Germinal center (tissue), 1 donor: ENCODE results near the gene SEMA3B.
"Not testable (repeated sequence)": the region's sequence is repeated elsewhere in the genome, so short reads cannot be mapped to it uniquely, and the experiment has no call there.

Source experiments
- DNase-seq: peaks from one replicate; pipeline ENCODE4 v3.0.0; 2012; ENCODE audit warnings: mixed read lengths, low spot score

Gene SEMA3B

DNA sequence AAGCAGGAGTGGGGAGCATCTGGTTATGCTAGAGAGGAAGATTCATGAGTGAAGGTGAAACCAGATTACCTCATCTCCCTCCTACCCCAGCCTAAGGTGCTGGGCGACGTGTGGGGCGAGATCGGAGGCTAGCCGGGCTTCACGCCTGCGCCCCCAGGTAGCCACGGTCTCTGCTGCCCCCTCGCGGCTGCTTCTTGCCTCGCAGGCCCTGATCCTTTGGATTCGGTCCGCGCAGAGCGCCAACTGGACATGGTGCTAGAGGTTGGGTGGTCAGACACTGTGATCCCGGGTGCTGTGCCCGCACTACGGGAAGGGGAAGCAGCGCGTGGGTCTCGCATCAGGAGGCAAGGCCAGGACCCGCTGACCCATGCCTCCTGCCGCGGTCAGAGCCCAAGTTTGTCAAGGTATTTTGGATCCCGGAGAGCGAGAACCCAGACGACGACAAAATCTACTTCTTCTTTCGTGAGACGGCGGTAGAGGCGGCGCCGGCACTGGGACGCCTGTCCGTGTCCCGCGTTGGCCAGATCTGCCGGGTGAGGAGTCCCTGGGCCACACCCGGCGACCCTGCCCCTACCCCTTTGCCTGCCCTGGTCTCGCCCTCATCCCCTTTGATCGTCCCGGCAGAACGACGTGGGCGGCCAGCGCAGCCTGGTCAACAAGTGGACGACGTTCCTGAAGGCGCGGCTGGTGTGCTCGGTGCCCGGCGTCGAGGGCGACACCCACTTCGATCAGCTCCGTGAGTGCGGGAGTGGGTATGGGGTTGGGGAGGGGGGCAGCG is 4.2 kb downstream of the SEMA3B start:
- DNase-seq = peak; percentile 95

DNA sequence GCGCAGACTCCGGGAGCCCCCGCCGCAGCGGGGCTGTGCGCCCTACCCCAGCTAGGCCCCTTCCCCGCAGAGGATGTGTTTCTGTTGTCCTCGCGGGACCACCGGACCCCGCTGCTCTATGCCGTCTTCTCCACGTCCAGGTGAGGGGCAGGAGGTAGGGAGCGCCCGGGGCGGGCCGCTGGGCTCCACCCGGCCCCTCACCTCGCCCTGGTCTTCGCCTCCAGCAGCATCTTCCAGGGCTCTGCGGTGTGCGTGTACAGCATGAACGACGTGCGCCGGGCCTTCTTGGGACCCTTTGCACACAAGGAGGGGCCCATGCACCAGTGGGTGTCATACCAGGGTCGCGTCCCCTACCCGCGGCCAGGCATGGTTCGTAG is 4.7 kb downstream of the SEMA3B start:
- no peak for DNase-seq

DNA sequence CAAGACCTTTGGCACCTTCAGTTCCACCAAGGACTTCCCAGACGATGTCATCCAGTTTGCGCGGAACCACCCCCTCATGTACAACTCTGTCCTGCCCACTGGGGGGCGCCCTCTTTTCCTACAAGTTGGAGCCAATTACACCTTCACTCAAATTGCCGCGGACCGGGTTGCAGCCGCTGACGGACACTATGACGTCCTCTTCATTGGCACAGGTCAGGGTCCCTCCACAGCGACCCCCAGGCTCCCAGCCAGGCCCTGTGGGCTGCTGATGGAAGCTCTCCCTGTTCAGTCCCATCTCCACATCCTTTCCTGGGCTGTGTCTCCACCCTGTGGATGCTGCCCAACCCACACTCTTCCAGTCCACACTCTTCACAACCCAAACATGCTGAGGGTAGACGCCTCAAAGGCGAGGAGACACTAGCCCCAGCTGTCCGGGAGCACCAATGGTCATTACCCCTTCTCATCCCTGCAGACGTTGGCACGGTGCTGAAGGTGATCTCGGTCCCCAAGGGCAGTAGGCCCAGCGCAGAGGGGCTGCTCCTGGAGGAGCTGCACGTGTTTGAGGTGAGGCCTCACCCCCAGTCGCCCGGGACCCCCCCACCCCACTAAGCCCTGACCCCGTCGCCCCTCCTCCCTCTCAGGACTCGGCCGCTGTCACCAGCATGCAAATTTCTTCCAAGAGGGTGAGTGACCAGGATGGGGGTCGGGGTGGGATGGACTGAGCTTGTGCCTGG is 5.6 kb downstream of the SEMA3B start:
- peak; percentile 70 for DNase-seq

DNA sequence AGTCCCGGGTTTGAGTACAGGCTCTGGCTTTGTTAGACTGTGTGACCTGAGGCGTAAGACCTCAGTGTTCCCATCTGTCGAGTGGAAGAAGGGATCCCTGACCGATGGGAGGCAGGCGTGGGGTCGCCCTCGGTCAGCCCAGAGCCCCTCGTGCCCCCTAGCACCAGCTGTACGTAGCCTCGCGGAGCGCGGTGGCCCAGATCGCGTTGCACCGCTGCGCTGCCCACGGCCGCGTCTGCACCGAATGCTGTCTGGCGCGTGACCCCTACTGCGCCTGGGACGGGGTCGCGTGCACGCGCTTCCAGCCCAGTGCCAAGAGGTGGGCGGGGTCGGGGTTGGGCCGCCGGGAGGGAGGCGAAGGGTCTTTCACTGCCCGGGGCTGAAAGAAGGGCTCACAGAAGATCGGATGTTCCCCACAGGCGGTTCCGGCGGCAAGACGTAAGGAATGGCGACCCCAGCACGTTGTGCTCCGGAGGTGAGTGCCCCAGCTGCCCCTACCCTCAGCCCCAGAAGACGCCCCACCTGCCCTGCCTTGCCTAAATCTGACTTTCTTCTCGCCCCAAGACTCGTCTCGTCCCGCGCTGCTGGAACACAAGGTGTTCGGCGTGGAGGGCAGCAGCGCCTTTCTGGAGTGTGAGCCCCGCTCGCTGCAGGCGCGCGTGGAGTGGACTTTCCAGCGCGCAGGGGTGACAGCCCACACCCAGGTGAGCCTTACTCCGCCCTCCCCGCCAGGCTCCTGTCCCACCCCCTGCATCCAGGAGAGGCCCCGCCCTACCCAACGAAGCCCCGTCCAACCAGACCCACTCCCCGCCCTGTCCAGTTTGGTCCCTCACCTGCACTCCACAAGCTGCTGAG is 6.4 kb downstream of the SEMA3B start:
- no peak for DNase-seq

DNA sequence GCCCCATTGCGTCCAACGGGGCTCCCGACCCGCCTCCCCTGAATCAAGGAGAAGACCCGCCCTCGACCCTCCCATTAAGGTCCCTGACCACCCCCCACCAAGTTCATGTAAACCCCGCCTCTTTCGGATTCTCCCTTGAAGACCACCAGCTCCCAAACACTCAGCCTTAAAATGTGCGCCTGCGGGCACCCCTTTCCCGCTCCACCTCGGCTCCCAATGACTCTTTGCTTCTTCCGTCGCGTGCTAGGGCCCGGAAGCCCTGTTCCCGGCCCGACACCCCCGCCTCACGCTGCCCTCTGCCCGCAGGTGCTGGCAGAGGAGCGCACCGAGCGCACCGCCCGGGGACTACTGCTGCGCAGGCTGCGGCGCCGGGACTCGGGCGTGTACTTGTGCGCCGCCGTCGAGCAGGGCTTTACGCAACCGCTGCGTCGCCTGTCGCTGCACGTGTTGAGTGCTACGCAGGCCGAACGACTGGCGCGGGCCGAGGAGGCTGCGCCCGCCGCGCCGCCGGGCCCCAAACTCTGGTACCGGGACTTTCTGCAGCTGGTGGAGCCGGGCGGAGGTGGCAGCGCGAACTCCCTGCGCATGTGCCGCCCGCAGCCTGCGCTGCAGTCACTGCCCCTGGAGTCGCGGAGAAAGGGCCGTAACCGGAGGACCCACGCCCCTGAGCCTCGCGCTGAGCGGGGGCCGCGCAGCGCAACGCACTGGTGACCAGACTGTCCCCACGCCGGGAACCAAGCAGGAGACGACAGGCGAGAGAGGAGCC is 7.2 kb downstream of the SEMA3B start:
- DNase-seq = no peak

DNA sequence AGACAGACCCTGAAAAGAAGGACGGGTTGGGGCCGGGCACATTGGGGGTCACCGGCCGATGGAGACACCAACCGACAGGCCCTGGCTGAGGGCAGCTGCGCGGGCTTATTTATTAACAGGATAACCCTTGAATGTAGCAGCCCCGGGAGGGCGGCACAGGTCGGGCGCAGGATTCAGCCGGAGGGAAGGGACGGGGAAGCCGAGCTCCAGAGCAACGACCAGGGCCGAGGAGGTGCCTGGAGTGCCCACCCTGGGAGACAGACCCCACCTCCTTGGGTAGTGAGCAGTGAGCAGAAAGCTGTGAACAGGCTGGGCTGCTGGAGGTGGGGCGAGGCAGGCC is 7.8 kb downstream of the SEMA3B start:
- no peak for DNase-seq

DNA sequence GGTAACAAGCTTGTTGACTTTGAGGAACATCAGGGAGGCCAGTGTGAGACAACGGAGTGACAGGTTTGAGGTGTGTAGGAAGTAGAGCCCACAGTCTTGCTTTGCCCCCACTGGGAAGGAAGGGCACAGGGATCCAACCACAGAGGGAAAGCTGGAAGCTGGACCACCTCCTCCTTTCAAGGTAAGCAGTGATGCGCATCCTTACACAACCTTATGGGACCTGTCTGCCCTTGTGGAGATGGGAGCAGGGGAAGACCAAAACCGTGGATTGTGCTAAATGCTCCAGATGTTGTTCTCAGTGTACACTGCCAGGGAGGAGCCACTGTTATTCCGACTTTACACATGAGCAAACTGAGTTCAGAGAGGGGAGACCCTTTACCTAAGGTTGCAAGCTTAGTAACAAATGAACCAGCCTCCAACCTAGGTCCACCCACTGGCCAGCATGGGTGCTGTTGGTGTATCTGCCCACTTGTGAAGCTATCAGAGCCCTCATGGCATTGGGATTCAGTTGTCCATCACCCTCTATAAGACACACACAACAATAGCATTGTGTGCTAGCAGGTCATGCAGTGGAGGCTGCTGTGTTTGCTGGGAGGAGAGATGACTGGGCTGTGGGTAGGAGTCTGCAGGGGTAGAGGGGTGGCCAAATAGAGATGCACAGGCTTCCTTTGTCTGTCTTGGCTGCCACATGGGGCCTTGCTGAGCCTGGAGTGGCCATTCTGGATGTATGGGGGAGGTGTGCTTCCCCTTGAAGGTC is 9.4 kb downstream of the SEMA3B start:
- DNase-seq = no peak

DNA sequence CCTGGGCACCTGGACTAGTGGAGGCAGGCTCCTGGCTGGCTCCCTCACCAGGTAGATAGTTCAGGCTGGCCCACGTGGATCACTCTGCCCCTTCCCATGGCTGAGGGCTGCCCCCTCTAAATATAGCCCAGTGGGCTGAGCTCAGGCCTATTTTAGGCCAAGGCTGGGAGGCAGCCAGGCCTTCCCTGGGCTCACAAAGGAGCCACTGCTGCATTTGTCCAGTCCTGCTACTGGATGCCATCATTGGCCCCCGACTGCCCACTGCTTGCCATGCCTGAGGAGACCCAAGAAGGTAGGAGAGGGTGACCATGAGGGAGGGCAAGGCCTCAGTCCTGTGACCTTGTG is 9.9 kb downstream of the SEMA3B start, which contains the start of gene LSMEM2:
Gene LSMEM2, plus strand, starts transcription at position 208 of the 345 bp plus-strand sequence. Its CDS starts 27 bp downstream, at position 235.
- DNase-seq = no peak

DNA sequence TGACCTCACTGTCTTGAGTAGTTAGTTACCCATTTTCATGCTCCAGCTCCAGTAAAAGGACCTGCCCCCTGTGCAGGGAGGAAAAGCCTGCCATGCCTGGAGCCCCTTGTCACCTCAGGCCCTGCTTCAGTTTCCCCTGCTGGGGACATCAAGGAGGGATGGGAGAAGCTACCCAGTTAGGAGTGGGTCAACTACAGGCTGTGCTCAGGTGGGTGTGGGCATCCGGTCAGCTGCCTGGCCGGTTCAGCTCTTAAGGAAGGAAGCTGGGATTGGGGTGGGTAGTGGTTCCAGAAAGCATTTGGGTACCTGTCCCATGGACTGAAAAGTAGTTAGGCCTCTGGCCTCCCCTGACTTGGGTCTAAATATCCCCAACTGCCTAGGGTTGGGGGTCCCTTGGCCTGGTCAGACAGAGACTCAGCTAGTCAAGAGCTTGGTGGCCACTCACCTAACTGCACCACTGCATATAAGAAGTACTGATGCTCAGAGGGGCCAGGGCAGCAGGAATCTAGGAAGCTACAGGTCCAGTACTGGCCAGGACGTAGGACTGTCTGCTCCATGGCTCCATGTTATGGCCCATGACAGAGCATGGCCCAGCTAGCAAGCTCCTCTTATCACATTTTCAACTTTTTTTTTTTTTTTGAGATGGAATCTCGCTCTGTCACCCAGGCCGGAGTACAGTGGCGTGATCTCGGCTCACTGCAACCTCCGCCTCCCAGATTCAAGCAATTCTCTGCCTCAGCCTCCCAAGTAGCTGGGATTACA is 10.5 kb downstream of the SEMA3B start:
- no peak for DNase-seq

DNA sequence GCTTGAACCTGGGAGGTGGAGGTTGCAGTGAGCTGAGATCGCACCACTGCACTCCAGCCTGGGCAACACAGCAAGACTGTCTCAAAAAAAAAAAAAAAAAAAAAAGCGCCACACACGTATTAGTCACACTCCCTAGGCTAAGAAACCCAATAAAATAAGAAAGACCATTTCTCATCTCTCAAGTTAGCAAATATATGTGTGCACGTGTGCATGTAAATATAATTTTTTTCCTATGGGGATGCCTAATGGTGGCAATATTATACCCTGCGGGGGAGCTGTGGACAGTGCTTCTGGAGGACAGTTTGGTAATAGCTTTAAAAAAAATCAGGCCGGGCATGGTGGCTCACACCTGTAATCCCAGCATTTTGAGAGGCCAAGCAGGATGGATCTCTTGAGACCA is 15.2 kb downstream of the SEMA3B start:
- DNase-seq = not testable (repeated sequence)

DNA sequence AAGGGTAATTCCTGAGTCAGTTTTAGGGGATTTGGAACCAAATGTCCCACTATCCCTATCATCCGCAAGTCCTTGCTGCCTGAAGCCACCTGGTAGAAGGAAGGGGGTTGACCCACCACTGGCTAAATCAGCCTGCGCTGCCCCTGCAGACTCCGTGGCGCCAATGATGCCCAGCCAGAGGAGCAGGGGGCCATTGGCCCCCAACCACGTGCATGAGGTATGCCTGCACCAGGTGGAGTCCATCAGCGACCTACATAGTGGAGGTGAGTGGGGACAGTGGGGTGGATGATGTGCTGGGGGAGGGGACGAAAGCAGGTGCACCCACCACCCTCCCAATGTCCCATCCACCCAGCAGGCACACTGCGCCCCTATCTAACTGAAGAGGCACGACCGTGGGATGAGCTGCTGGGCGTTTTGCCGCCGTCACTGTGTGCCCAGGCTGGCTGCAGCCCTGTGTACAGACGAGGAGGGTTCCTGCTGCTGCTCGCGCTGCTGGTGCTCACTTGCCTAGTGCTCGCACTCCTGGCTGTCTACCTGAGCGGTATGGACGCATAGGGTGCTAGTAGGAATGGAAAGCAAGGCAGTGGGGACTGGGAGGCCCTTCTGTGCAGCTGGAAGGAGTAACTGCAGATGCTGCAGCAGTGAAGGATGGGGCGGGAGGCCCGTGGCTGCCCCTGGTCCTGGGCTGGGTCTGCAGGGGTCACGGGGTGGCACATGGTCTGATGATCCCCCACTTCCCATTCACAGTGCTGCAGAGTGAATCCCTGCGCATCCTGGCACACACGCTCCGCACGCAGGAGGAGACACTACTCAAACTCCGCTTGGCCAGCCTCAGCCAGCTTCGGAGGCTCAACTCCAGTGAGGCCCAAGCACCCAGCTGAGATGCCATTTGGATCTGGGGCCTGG is 17.6 kb downstream of the SEMA3B start:
- DNase-seq = no peak

DNA sequence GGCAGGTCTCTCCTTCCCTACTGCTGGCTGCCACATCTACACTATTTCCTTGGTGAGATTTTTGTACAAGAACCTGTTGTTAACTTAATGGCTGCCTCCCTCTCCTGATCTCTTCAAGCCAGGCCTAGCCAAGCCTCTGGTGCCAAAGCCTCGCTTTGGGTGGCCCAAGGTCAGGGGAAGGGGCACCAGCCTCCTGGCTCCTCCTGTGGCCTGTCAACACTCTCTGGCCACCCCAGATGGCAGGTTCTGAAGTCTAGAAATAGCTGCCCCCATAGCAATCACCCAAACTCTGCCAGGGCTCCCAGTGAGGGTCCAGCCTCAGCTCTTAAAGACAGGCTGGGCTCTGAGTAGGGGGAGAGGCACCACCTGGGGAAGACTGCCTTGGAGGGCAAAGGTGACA is 18.3 kb downstream of the SEMA3B start:
- no peak for DNase-seq

DNA sequence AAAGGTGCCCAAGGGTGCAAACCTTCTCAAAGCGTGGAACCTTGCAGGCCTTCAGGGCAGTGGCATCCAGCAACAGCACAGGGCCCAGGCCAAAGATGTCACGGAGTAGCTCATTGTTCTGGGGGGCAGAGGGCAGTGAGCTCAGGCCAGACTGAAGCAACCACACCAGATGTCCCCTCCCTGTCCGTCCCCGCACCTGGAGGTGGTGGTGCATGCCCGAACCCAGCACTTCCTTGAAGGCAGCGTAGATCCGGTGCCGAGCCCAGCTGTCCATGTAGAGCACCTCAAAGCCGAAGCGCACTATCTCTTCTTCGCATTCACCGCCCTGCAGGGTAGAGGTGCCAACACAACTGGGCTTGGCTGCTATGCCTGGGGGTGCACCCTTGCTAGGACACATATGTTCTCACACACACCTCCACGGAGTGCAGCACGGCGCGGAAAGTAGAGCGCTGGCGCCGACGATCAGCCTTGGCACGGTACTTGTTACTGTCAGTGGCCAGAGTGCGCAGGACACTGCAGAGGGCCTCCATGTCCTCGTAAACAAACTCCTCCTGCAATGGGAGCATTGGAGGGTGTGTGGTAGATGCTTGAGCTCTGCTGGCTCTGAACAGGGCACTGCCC is 19.6 kb downstream of the SEMA3B start:
- no peak for DNase-seq

DNA sequence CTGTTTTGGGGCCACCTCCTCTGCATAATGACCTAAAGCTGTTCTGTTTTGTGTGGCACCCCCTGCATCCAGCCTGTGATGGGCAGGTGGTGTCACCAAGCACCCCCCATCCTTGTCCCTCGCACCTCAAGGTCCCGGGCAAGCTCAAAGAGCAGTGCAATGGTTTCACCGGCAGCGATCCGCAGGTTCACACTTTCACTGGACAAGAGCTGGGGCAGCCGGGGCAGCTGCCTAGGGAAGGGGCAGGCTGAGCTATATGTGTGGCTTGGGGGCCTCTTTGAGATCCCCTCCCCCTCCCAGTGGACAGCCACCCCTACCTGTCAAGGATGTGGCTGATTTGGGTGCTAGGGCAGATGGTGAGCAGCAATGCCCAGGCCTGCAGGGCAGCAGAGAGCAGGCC is 20.2 kb downstream of the SEMA3B start:
- DNase-seq = no peak

DNA sequence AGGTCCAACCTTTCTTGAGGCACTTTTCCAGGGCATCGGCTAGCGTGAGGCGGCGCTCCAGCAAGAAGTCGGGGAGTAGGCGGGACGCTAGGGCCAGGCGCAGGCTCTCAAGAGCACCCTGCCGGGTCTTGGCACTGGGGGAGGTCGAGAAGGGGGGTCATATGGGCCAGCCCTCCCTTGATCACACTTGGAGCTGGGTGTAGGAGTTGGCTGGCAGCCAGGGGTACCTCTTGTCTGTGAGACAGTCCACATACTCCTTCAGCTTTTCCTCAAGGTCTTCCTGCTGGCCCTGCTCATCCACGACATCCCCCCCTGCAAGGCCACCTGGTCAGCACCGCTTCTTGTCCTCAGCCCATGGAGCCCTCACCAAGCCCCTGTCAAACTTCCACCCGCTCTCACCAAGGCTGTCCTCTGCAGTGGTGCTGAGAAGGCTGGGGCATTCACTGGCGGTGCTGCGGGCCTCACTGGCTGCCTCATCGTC is 21.3 kb downstream of the SEMA3B start:
- DNase-seq = no peak

DNA sequence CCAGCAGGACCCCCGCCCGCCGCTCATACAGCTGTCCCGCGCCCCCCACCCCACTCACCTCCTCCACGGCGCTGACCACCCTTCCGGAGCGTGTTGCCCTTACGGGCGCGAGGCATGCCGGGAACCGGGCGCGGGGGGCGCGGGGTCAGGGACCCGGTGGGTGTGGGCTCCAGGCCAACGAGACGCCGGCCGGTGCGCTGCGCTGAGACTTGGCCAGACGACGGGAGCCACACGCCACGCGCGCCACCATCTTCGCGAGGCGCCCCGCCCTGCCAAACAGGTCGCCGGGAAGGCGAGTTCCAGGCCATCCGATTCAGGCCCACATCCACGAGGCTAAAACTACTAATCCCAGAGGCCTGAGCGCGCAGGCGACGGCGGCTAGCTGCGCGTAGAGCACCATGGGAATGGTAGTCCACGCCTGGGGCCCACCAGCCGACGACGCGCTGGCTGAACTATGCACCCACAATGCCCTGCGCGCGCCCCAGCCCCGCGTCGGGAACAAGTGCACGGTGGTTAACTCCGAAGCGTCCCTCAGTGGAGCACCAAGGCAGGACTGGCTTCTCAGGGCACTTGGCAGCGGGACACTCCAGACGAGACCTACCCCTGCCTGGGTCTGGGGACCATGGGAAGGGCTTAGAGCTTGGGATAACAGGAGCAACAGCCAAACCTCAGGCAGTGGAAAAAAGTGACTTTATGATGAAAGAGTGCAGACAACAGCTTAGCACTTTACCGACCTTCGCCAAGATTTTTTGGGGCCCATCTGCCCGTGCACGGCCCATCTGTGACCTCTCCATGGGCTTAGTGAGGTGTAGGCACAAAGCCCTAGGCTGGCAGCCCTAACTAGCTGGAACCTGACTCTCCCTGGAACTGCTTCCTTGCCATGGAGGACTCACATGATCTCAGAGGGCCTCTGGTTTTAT is 23.5 kb downstream of the SEMA3B start, which contains the start of gene IFRD2:
Gene IFRD2, minus strand, starts transcription at position 271 of the 920 bp plus-strand sequence. Its CDS starts 155 bp downstream, at position 116.
- peak; percentile 92 for DNase-seq

DNA sequence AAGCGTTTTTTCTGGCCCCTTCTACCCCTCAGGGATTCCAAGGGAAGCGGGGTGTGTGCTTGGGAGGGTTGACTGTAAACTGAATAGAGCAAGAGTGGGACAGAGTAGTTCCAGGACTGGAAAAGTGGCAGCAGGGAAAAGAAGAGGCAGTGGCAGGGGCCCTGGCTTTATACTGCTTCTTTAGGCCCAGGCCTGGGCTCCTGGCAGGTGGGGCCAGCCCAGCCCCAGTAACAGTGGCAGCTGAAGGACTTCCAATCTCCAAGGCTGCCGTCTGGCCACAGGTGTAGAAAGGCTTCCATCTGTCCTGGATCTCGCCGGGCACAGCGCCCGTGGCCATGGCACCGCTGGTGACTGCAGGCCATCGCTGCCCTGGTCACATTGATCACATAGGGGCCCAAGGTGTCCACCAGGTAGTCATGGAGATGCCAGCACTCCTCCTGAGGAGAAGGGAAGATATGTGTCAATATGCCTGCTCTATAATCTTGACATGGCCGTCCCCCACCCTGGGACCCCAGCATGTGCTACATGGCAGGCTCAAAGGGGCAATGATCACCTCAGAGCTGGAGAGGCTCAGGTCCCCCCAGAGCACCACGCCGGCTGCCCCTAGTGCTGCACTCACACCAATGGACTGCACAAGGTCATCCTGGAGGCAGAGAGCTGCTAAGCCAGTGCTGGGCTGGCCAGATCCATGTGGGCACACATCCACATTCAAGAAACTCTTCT is 24.3 kb downstream of the SEMA3B start:
- DNase-seq = no peak
